Vagina (tissue), 2 donors: ENCODE measurements around the gene F7. TPM values are rescaled to one million over a fixed set of nuclear protein-coding genes. Genes with fewer than 3 reads are reported as not detected.

Source experiments
- DNase-seq, 2 donors: peaks; one replicate each; pipeline ENCODE4 v3.0.0-alpha.2; 2017; ENCODE audit errors: extremely low spot score in 2 of 2
- H3K27ac ChIP-seq: fragments of 200-600 bp; sonication (generic); one replicate; pipeline ENCODE4 v1.5.1; 2019
- H3K27me3 ChIP-seq: fragments of 200-600 bp; sonication (generic); one replicate; pipeline ENCODE4 v1.5.1; 2019
- H3K36me3 ChIP-seq, 2 donors: fragments of 200-600 bp; sonication (generic); one replicate each; pipeline ENCODE4 v1.5.1; 2017 to 2019
- H3K4me1 ChIP-seq: fragments of 200-600 bp; sonication (generic); one replicate; pipeline ENCODE4 v1.5.1; 2019
- H3K4me3 ChIP-seq, 2 donors: fragments of 200-600 bp; sonication (generic); 1 replicate in 1 of 2; 2 replicates in 1 of 2; pipeline ENCODE4 v1.5.1; 2016 to 2019
- H3K9me3 ChIP-seq: fragments of 200-600 bp; sonication (generic); one replicate; pipeline ENCODE4 v1.5.1; 2019
- POLR2A ChIP-seq, 2 donors: fragments of 450-650 bp; IDR thresholded peaks; one replicate each; pipeline ENCODE4 v1.6.1; 2017; ENCODE audit warnings: antibody characterized with exemption in 2 of 2, mild to moderate bottlenecking in 2 of 2, moderate library complexity in 2 of 2
- POLR2AphosphoS5 ChIP-seq, 2 donors: sonication (generic); formaldehyde crosslinking; IDR thresholded peaks; one replicate each; pipeline ENCODE4 v1.9.0; 2017; ENCODE audit warnings: antibody characterized with exemption in 2 of 2, mild to moderate bottlenecking in 2 of 2, low read depth in 1 of 2; ENCODE audit not compliant: insufficient read depth in 1 of 2
- intact Hi-C: fragments of 100-400 bp; cut with DNase I; formaldehyde crosslinking; loops from one replicate; pipeline ENCODE4 v1.15.1; 2023
- total RNA-seq: library from RNA; depleted of rRNA; stranded (reverse); fragments of >200 nt; gene quantifications from one replicate; pipeline ENCODE4 v1.2.3, GENCODE V29; 2016
- TF ChIP-seq, protein P1 (sequence below), 3 experiments: fragments of 450-650 bp in 2 of 3; fragments of 200-600 bp in 1 of 3; sonication (generic) in 1 of 3; IDR thresholded peaks; one replicate each; pipeline ENCODE4 v1.5.1; 2017 to 2019; ENCODE audit warnings: antibody characterized with exemption in 3 of 3, mild to moderate bottlenecking in 2 of 3, moderate library complexity in 2 of 3

The F7 gene
- total RNA-seq, 1 donor from 2014 or later, result not detected

DNA sequence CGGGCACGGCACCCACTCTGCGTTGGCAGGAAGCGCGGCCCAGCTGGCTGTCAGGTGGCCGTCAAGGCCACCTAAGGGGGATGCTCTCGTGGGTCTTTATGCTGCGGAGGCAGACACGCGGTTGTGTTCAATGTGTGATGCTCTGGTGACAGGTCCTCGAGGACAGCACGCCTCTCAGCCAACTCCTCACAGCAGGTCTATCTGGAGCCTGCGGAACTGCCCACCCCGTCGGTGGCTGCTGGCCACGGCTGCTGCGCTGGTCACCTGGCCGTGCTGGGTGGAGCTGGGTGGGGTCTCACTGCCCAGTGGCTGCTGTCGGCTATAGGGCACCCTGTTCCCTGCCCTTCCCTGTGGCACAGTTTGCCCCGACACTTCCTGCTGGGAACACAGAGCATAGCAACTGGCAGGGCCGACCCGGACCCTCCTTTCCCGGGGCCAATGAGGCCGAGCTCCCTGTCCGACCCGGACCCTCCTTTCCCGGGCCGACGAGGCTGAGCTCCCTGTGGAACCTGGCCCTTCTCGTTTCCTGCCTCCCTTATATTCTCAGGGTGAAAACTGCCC lies 14.3 kb upstream of the F7 start:
- no peaks in the 10 kb centered on the region for H3K9me3 ChIP-seq
- H3K27me3 ChIP-seq, result no peaks in the 10 kb centered on the region
- intact Hi-C loops, result no loop called here
- H3K4me3 ChIP-seq, result no peak overlapping the region
- DNase-seq, result no peak
- H3K4me1 ChIP-seq, result no peaks in the 10 kb centered on the region
- TF ChIP-seq POLR2AphosphoS5 (IDR thresholded peaks at IDR 0.05; ENCODE audit: insufficient read depth in 1 of 2, low read depth in 1 of 2) (no peak), POLR2A (IDR thresholded peaks at IDR 0.05) (no peak)
- TF ChIP-seq, protein P1, sequence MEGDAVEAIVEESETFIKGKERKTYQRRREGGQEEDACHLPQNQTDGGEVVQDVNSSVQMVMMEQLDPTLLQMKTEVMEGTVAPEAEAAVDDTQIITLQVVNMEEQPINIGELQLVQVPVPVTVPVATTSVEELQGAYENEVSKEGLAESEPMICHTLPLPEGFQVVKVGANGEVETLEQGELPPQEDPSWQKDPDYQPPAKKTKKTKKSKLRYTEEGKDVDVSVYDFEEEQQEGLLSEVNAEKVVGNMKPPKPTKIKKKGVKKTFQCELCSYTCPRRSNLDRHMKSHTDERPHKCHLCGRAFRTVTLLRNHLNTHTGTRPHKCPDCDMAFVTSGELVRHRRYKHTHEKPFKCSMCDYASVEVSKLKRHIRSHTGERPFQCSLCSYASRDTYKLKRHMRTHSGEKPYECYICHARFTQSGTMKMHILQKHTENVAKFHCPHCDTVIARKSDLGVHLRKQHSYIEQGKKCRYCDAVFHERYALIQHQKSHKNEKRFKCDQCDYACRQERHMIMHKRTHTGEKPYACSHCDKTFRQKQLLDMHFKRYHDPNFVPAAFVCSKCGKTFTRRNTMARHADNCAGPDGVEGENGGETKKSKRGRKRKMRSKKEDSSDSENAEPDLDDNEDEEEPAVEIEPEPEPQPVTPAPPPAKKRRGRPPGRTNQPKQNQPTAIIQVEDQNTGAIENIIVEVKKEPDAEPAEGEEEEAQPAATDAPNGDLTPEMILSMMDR (IDR thresholded peaks at IDR 0.05), result no peak
- no peak overlapping the region for H3K27ac ChIP-seq
- H3K36me3 ChIP-seq, result peaks cover 0 to 9% of the 10 kb centered on the region in 2 donors

DNA sequence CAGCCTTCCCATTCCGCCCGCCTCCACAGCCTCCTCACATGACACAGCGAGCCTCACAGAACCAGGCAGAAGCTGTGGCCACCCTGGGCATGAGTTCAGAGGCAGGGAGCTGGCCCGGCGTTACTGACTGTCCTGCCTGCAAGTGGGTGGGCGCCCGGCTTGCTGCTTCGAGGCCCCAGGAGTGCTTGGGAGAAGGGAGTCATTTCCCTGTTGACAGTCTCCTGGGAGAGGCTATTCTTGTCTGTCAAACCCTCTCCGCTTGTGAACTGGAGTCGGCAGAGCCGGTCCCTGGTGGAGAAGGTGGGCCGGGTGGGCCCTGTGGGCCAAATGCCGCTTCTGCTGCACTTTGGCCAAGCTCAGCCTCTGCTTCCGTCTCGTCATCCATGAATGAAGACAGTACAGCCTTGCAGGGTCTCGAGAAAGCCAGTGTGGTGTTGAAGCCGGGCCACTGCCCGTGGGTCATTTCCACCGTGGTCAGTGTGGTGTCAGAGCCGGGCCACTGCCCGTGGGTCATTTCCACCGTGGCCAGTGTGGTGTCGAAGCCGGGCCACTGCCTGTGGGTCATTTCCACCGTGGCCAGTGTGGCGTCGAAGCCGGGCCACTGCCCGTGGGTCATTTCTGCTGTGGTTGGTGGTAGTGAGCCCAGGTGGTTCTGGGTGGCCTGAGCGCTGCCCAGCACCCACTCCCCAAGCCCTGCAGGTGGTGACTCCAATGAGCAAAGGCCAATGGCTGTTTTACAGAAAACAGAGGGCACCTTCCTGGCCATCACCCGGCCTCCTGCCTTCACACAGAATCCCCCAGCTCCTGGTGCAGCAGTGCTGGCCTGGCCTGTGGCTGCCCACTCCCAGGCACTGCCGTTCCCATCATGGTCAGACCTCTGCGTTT lies 13.5 kb upstream of the F7 start:
- Histone ChIP-seq H3K27me3 (no peaks in the 10 kb centered on the region), H3K4me1 (no peaks in the 10 kb centered on the region), H3K4me3 (no peak overlapping the region), H3K9me3 (no peaks in the 10 kb centered on the region), H3K36me3 (peaks cover 0 to 8% of the 10 kb centered on the region in 2 donors), H3K27ac (no peak overlapping the region)
- no peak for TF ChIP-seq POLR2A (IDR thresholded peaks at IDR 0.05)
- intact Hi-C loops, result no loop called here
- DNase-seq, result no peak

DNA sequence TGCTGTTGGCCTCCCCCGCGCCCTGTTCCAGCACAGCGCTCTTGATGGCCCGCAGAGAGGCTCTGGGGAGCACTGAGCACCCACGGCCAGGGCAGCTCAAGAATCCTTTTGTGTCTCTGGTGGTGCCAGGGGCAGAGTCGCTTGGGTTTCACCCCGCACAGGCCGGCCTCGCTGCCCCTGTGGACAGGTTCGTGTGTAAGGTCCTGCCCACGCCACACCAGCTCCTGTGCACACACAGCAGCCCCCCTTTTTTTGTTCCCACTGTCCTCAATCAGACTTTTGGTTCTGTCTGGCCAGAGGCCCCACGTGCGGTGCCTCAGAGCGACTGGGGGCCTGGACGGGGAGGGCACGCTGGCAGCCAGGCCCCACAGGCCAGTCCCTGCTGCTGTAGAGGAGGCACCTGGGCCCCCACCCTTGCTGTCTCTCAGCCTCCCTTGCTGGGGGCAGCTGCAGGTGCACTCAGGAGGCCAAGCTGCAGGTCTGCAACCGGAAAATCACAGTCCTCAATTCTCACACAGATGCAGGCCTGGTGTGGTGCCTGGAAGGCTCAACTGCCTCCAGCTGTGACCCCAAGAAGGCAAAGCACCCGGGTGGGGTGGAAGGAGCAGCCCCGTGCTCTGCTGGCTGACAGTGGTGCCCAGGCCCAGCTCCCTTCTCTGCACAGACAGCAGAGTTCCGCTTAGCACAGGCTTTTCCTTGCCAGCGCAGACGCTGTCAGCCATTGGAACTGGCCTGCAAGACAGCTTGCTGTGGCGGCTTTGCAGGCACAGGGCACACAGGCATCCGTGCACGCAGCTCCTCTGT lies 12.6 kb upstream of the F7 start:
- Histone ChIP-seq H3K9me3 (no peaks in the 10 kb centered on the region), H3K27ac (no peak overlapping the region), H3K4me1 (no peaks in the 10 kb centered on the region), H3K27me3 (no peaks in the 10 kb centered on the region), H3K4me3 (no peak overlapping the region), H3K36me3 (no peaks in the 10 kb centered on the region)
- intact Hi-C loops, result no loop called here
- TF ChIP-seq POLR2A (IDR thresholded peaks at IDR 0.05), result no peak
- TF ChIP-seq, protein P1 (IDR thresholded peaks at IDR 0.05), result no peak
- no peak for TF ChIP-seq POLR2AphosphoS5 (IDR thresholded peaks at IDR 0.05; ENCODE audit: insufficient read depth in 1 of 2, low read depth in 1 of 2)
- DNase-seq, result no peak

DNA sequence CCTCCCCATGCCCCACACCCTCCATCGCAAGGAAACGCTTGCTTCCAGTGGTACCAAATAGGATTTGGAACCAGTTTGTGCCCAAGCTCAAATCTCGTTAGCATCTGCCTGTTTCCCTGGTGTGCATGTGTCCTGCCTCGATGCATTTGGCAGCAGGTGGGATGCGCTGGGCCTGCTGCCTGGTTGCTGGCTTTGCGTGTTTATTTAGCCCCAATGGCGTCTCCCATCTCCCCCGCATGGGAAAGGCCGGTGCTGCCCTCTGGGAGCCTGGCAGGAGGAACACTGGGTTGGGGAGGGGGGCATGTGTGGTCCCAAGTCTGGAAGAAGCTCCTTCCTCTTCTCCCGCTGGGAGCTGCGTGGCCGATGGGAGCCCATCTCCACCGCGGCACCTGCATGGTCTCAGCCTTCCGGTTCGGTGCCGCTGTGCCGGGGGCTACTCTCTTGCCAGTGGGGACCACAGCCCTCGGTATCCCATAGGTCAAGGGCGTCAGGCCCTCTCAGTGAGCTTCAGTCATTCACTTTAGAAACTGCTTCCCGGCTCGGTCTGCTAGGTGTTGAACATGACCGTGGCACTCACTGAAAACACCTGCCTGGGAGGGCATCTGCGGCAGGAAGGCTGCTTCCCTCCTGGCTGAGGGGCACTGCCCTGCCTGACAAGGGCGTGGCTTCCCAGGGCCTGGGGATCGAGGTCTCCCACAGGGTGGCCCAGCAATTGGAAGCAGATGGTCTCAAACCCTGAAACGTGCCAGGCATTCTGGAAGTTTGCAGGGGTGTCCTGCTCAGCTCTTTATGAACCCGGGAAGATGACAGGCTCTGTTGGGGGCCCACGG lies 11.8 kb upstream of the F7 start:
- TF ChIP-seq POLR2A (IDR thresholded peaks at IDR 0.05) (no peak), POLR2AphosphoS5 (IDR thresholded peaks at IDR 0.05; ENCODE audit: insufficient read depth in 1 of 2, low read depth in 1 of 2) (no peak)
- TF ChIP-seq, protein P1 (IDR thresholded peaks at IDR 0.05), result no peak
- no peak for DNase-seq
- Histone ChIP-seq H3K36me3 (no peaks in the 10 kb centered on the region), H3K4me3 (no peak overlapping the region), H3K4me1 (no peaks in the 10 kb centered on the region), H3K9me3 (no peaks in the 10 kb centered on the region), H3K27ac (no peak overlapping the region), H3K27me3 (no peaks in the 10 kb centered on the region)
- intact Hi-C loops, result no loop called here

DNA sequence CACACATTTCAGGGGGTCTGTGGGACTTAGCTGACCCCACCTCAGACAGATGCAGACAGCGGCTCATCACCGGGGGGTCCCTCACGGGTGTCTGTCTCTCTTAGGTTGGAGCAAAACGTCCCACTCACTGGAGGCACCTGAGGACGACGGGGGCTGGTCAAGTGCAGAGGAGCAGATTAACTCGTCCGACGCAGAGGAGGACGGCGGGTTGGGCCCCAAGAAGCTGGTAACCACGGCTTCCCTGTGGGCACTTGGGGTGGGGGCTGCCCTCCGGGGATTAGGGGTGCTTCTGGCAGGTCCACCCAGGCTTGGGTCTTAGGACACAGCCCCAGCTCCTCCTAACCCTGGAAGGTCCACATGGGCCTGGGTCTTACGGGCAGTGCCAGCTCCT lies 11.2 kb upstream of the F7 start:
- Histone ChIP-seq H3K4me1 (no peaks in the 10 kb centered on the region), H3K27me3 (no peaks in the 10 kb centered on the region), H3K4me3 (no peak overlapping the region), H3K36me3 (no peaks in the 10 kb centered on the region), H3K27ac (no peak overlapping the region), H3K9me3 (no peaks in the 10 kb centered on the region)
- no peak for DNase-seq
- no peak for TF ChIP-seq POLR2AphosphoS5 (IDR thresholded peaks at IDR 0.05; ENCODE audit: insufficient read depth in 1 of 2, low read depth in 1 of 2)
- TF ChIP-seq, protein P1 (IDR thresholded peaks at IDR 0.05), result no peak
- TF ChIP-seq POLR2A (IDR thresholded peaks at IDR 0.05), result no peak
- intact Hi-C loops, result no loop called here
